Activated CD4-positive, alpha-beta T cell treated with anti-CD3 and anti-CD28 coated beads for 36 hours (primary cell): Measurements from ENCODE around the gene ZFAND3. TPM values are rescaled to one million over a fixed set of nuclear protein-coding genes. Genes with fewer than 3 reads are reported as not detected.
"Not testable (repeated sequence)": the region's sequence is repeated elsewhere in the genome, so short reads cannot be mapped to it uniquely, and the experiment has no call there.

Experiments used
- ATAC-seq: fragments of 200-7000 bp; cut with Tn5 transposase; one replicate; pipeline ENCODE4 v1.10.0; 2021; ENCODE audit warnings: mild to moderate bottlenecking, moderate library complexity
- CTCF ChIA-PET: fragments of 350-600 bp; sonication (Branson Sonifier 250); formaldehyde crosslinking; loops from one replicate; lab custom pipeline; 2021; ENCODE audit warnings: antibody characterized with exemption; lab: Charles Lee
- POLR2A ChIA-PET: fragments of 350-600 bp; sonication (Branson Sonifier 250); formaldehyde crosslinking; loops from one replicate; lab custom pipeline; 2021; ENCODE audit warnings: antibody characterized with exemption, inconsistent platforms; lab: Charles Lee
- DNase-seq: peaks from one replicate; pipeline ENCODE4 v3.0.0-alpha.2; 2020
- H3K27ac Mint-ChIP-seq: one replicate; pipeline ENCODE4 v1.8.0; 2021; ENCODE audit warnings: mixed read lengths
- H3K27me3 Mint-ChIP-seq: one replicate; pipeline ENCODE4 v1.8.0; 2021; ENCODE audit warnings: mixed read lengths
- H3K36me3 Mint-ChIP-seq: one replicate; pipeline ENCODE4 v1.8.0; 2021; ENCODE audit warnings: low read depth, mixed read lengths
- H3K4me1 Mint-ChIP-seq: one replicate; pipeline ENCODE4 v1.8.0; 2021; ENCODE audit warnings: mixed read lengths
- H3K4me3 Mint-ChIP-seq: one replicate; pipeline ENCODE4 v1.8.0; 2021; ENCODE audit warnings: mild to moderate bottlenecking, moderate library complexity, mixed read lengths
- H3K9me3 Mint-ChIP-seq: one replicate; pipeline ENCODE4 v1.8.0; 2021; ENCODE audit warnings: low read depth, mixed read lengths
- intact Hi-C, 2 experiments: fragments of 100-400 bp; cut with DNase I in 1 of 2; cut with micrococcal nuclease in 1 of 2; formaldehyde crosslinking; loops; one replicate each; pipeline versions ENCODE4 v1.14.2 to v1.15.1; 2022 to 2024; cut with DNase I, micrococcal nuclease
- total RNA-seq, 2 experiments: library from RNA; stranded (reverse); gene quantifications; one replicate each; pipeline ENCODE4 v1.2.3, GENCODE V29; 2021

Gene ZFAND3
- total RNA-seq, 2 experiments from 2014 or later: 34.5 to 47.8 TPM

DNA sequence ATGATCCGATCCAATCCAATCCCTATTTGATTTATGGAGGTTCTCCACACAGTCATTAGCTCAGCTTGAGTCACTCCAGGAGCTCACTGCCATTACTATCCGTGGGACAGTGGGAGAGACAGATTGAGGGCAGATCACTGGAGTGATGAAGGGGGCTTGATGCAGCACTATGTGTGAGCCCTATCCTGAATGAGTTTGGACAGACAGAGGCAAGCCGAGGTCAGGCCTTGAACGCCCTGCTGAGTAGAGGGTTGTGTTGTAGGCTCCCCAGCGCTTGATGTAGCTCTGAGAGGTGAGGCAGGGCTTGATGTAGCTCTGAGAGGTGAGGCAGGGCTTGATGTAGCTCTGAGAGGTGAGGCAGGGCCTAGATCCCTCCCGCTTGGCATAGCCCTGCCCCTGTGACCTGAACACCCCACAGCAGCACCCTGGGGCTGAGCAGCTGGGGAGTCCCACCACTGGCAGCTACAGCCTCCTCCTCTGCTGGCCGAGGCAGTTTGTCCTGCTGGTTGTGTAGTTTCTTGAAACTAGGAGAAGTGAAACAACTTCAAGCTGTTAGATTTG, 58.7 kb downstream of the ZFAND3 start:
- no peaks in the 10 kb centered on the region for H3K9me3 Mint-ChIP-seq
- POLR2A ChIA-PET: interaction anchor here (0.6 kb wide), 1 partner anchor 9 kb away, joined by 3 read pairs; no protein-coding TSS in a partner anchor

DNA sequence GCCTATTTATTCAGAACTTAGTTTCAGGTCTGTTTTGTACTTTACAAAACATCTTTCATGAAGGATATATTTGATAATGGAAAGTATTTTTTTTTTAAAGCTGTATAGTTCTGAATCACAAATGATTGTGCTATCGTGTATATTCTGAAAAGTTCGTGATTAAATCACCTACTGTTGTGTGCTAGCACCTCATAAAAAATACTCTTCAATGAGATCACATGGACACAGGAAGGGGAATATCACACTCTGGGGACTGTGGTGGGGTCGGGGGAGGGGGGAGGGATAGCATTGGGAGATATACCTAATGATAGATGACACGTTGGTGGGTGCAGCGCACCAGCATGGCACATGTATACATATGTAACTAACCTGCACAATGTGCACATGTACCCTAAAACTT, 61.1 kb downstream of the ZFAND3 start:
- peaks cover 45% of the 10 kb centered on the region for H3K4me1 Mint-ChIP-seq
- H3K9me3 Mint-ChIP-seq, intact Hi-C loops, H3K27me3 Mint-ChIP-seq, ATAC-seq, DNase-seq, H3K4me3 Mint-ChIP-seq, H3K27ac Mint-ChIP-seq, POLR2A ChIA-PET, H3K36me3 Mint-ChIP-seq: not testable (repeated sequence)
- CTCF ChIA-PET: interaction anchor here (1.1 kb wide), 1 partner anchor 174 kb away, joined by 3 read pairs; no protein-coding TSS in a partner anchor

More for the DNA sequence above, 58.7 kb downstream of the ZFAND3 start:
- peaks cover 8% of the 10 kb centered on the region for H3K36me3 Mint-ChIP-seq
- H3K4me3 Mint-ChIP-seq: no peak overlapping the region
- no peaks in the 10 kb centered on the region for H3K27me3 Mint-ChIP-seq
- no peak overlapping the region for H3K27ac Mint-ChIP-seq
- CTCF ChIA-PET: interaction anchor here (1.1 kb wide), 1 partner anchor 74 kb away, joined by 3 read pairs; no protein-coding TSS in a partner anchor
- peaks cover 58% of the 10 kb centered on the region for H3K4me1 Mint-ChIP-seq
- intact Hi-C loops: no loop called here
- DNase-seq (no peak), ATAC-seq (no peak)

DNA sequence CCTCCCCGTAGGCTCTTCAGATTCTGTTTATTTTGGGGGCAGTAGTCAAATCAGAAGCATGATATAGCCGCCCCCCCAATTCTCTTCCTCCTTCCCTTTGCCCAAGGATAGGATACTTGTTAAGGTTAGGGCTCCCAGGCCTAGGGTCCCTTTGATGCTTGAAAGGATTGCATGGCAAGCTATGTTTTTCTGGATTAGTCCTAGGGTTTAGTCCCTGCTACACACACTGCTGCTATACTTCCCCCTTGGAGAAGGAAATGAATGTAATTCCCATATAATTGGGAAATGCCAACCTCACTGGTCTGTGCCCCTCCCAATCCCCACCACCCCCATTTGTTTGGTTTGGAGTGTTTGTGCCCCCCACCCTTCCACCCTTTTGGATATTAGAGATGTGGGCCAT, 62.8 kb downstream of the ZFAND3 start:
- no peak overlapping the region for H3K4me3 Mint-ChIP-seq
- no peak overlapping the region for H3K27ac Mint-ChIP-seq
- ChIA-PET CTCF (interaction anchor here (0.8 to 1.1 kb wide), 2 partner anchors 11 to 37 kb away, joined by 3 read pairs; no protein-coding TSS in a partner anchor), POLR2A (no interaction called here)
- H3K27me3 Mint-ChIP-seq: no peaks in the 10 kb centered on the region
- ATAC-seq (no peak), DNase-seq (no peak)
- peaks cover 35% of the 10 kb centered on the region for H3K4me1 Mint-ChIP-seq
- no peaks in the 10 kb centered on the region for H3K9me3 Mint-ChIP-seq
- intact Hi-C loops: no loop called here
- peaks cover 2% of the 10 kb centered on the region for H3K36me3 Mint-ChIP-seq

GRCh38 chr6:37882724-37883413, 63.3 kb downstream of the ZFAND3 start:
- H3K4me3 Mint-ChIP-seq: no peak overlapping the region
- DNase-seq (no peak), ATAC-seq (no peak)
- no peaks in the 10 kb centered on the region for H3K27me3 Mint-ChIP-seq
- H3K9me3 Mint-ChIP-seq: no peaks in the 10 kb centered on the region
- POLR2A ChIA-PET: no interaction called here
- CTCF ChIA-PET: interaction anchor here (0.8 kb wide), 1 partner anchor 11 kb away, joined by 3 read pairs; no protein-coding TSS in a partner anchor
- peaks cover 2% of the 10 kb centered on the region for H3K36me3 Mint-ChIP-seq
- intact Hi-C loops: no loop called here
- H3K4me1 Mint-ChIP-seq: peaks cover 29% of the 10 kb centered on the region
- H3K27ac Mint-ChIP-seq: no peak overlapping the region

GRCh38 chr6:37884548-37884947, 65.0 kb downstream of the ZFAND3 start:
- Mint-ChIP-seq H3K9me3 (no peaks in the 10 kb centered on the region), H3K27ac (no peak overlapping the region), H3K4me3 (no peak overlapping the region), H3K4me1 (peaks cover 20% of the 10 kb centered on the region), H3K36me3 (peaks cover 5% of the 10 kb centered on the region), H3K27me3 (no peaks in the 10 kb centered on the region)
- no peak for DNase-seq
- intact Hi-C loops: no loop called here
- CTCF ChIA-PET: interaction anchor here (1.1 to 1.7 kb wide), 2 partner anchors 21 to 38 kb away, joined by 3 to 4 read pairs; no protein-coding TSS in a partner anchor
- no peak for ATAC-seq
- POLR2A ChIA-PET: interaction anchor here (0.7 kb wide), 1 partner anchor 429 kb away, joined by 7 read pairs; no protein-coding TSS in a partner anchor

DNA sequence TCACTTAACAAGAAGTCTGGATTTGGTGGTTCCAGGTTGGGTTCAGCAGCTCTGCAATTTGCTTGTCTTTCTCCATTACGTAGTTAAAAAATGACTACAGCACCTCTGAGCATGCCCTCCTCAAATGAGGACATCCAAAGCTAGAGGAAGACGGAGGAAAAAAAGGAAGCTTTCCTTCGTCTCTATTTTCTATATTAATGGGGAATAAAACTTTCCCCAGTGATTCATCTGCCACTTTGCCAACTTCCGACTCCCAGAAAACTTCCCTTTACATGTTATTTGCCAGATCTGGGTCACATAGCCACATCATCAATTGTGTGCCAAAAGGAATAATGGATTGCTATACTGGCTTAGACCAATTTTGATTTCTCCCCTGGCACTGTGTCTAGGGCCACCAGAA, 69.5 kb downstream of the ZFAND3 start:
- Mint-ChIP-seq H3K36me3 (peaks cover 24% of the 10 kb centered on the region), H3K4me3 (no peak overlapping the region), H3K27me3 (no peaks in the 10 kb centered on the region), H3K27ac (no peak overlapping the region), H3K9me3 (no peaks in the 10 kb centered on the region), H3K4me1 (peaks cover 15% of the 10 kb centered on the region)
- ChIA-PET CTCF (interaction anchor here (0.7 to 0.9 kb wide), 6 partner anchors 9 to 97 kb away, joined by 3 to 8 read pairs (median 3); no protein-coding TSS in a partner anchor), POLR2A (no interaction called here)
- intact Hi-C loops: no loop called here
- ATAC-seq (no peak), DNase-seq (no peak)

GRCh38 chr6:37889486-37889885, 70.0 kb downstream of the ZFAND3 start:
- intact Hi-C loops: no loop called here

GRCh38 chr6:37891072-37891471, 71.5 kb downstream of the ZFAND3 start:
- ChIA-PET CTCF (no interaction called here), POLR2A (no interaction called here)
- Mint-ChIP-seq H3K27ac (no peak overlapping the region), H3K9me3 (peaks cover 9% of the 10 kb centered on the region), H3K36me3 (peaks cover 32% of the 10 kb centered on the region), H3K4me1 (peaks cover 21% of the 10 kb centered on the region), H3K4me3 (no peak overlapping the region), H3K27me3 (no peaks in the 10 kb centered on the region)
- DNase-seq (no peak), ATAC-seq (no peak)
- intact Hi-C loops: no loop called here

More at GRCh38 chr6:37889486-37889885, 70.0 kb downstream of the ZFAND3 start:
- Mint-ChIP-seq H3K9me3 (peaks cover 3% of the 10 kb centered on the region), H3K4me1 (peaks cover 15% of the 10 kb centered on the region), H3K27ac (no peak overlapping the region), H3K36me3 (peaks cover 26% of the 10 kb centered on the region), H3K4me3 (no peak overlapping the region), H3K27me3 (no peaks in the 10 kb centered on the region)
- CTCF ChIA-PET: interaction anchor here (0.7 to 0.9 kb wide), 4 partner anchors 8 to 97 kb away, joined by 3 to 8 read pairs (median 4); no protein-coding TSS in a partner anchor
- ATAC-seq: no peak
- POLR2A ChIA-PET: no interaction called here
- DNase-seq: no peak

DNA sequence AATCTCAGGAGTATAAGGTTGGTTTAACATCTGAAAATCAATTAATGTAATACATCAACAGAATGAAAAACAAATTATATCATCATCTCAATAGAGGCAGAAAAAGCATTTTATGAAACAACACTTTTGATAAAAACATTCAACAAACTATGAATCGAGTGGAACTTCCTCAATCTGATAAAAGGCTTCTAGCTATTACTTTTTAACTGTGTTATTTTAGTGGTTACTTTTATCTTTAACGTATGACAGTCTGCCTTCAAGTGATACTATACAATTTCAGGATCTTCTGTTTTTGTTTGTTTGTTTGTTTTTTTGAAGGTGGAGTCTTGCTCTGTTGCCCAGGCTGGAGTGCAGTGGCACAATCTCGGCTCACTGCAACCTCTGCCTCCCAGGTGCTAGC, 73.7 kb downstream of the ZFAND3 start:
- DNase-seq (no peak), ATAC-seq (no peak)
- intact Hi-C loops: no loop called here
- CTCF ChIA-PET: no interaction called here
- H3K27ac Mint-ChIP-seq: no peak overlapping the region
- H3K9me3 Mint-ChIP-seq: peaks cover 9% of the 10 kb centered on the region
- H3K36me3 Mint-ChIP-seq: peaks cover 35% of the 10 kb centered on the region
- POLR2A ChIA-PET: no interaction called here
- no peaks in the 10 kb centered on the region for H3K27me3 Mint-ChIP-seq
- peaks cover 39% of the 10 kb centered on the region for H3K4me1 Mint-ChIP-seq
- H3K4me3 Mint-ChIP-seq: no peak overlapping the region

DNA sequence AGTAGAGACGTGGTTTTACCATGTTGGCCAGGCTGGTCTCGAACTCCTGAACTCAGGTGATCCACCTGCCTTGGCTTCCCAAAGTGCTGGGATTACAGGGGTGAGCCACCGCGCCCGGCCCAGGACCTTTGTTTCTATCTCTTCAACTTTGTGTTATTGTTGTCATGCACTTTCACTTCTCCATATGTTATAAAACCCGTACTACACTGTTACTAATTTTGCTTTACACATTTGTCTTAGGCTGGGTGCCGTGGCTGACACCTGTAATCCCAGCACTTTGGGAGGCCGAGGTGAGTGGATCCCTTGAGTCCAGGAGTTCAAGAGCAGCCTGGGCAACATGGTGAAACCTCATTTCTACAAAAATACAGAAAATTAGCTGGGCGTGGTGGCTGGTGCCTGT, 74.2 kb downstream of the ZFAND3 start:
- H3K27me3 Mint-ChIP-seq, H3K4me3 Mint-ChIP-seq, POLR2A ChIA-PET, H3K9me3 Mint-ChIP-seq, ATAC-seq, CTCF ChIA-PET, H3K27ac Mint-ChIP-seq, DNase-seq, intact Hi-C loops: not testable (repeated sequence)
- peaks cover 32% of the 10 kb centered on the region for H3K36me3 Mint-ChIP-seq
- peaks cover 37% of the 10 kb centered on the region for H3K4me1 Mint-ChIP-seq

DNA sequence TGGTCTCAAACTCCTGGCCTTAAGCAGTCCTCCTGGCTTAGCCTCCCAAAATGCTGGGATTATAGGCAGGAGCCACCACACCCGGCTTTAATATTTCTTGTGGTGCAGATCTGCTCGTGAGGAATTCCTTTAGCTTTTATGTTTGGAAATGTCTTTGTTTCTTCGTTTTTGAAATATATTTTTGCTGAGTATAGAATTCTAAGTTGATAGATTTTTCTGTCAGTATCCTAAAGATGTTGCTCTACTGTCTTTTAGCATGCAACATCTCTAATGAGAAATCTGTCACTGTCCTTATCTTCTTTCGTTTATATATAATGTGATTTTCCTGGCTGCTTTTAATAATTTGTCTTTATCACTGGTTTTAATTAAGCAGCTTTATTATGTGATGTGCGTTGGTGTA, 75.1 kb downstream of the ZFAND3 start:
- Mint-ChIP-seq H3K9me3 (peaks cover 9% of the 10 kb centered on the region), H3K4me3 (no peak overlapping the region), H3K4me1 (peaks cover 37% of the 10 kb centered on the region), H3K36me3 (peaks cover 34% of the 10 kb centered on the region), H3K27me3 (no peaks in the 10 kb centered on the region), H3K27ac (no peak overlapping the region)
- no peak for DNase-seq
- ChIA-PET POLR2A (no interaction called here), CTCF (no interaction called here)
- intact Hi-C loops: no loop called here
- no peak for ATAC-seq
